ENCODE results near the gene ADAMTSL3.

ADAMTSL3 gene

GRCh38 chr15:83733691-83734090, 79.8 kb downstream of the ADAMTSL3 start:
- no peak for TF ChIP-seq ZFX (IDR thresholded peaks at IDR 0.05; ENCODE audit: borderline replicate concordance)
- TF ChIP-seq, protein P1, sequence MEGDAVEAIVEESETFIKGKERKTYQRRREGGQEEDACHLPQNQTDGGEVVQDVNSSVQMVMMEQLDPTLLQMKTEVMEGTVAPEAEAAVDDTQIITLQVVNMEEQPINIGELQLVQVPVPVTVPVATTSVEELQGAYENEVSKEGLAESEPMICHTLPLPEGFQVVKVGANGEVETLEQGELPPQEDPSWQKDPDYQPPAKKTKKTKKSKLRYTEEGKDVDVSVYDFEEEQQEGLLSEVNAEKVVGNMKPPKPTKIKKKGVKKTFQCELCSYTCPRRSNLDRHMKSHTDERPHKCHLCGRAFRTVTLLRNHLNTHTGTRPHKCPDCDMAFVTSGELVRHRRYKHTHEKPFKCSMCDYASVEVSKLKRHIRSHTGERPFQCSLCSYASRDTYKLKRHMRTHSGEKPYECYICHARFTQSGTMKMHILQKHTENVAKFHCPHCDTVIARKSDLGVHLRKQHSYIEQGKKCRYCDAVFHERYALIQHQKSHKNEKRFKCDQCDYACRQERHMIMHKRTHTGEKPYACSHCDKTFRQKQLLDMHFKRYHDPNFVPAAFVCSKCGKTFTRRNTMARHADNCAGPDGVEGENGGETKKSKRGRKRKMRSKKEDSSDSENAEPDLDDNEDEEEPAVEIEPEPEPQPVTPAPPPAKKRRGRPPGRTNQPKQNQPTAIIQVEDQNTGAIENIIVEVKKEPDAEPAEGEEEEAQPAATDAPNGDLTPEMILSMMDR (IDR thresholded peaks at IDR 0.05): no peak
- no peak overlapping the region for H3K27ac ChIP-seq

- no peak for TF ChIP-seq ZFX (IDR thresholded peaks at IDR 0.05; ENCODE audit: borderline replicate concordance)
- TF ChIP-seq, protein P1 (IDR thresholded peaks at IDR 0.05): no peak; the same call in 1 of the 2 replicates
- H3K27ac ChIP-seq: no peak overlapping the region
These were observed 80.6 kb downstream of the ADAMTSL3 start for GRCh38 chr15:83734487-83734886.

- TF ChIP-seq, protein P1 (IDR thresholded peaks at IDR 0.05): no peak
- no peak for TF ChIP-seq ZFX (IDR thresholded peaks at IDR 0.05; ENCODE audit: borderline replicate concordance)
- no peak overlapping the region for H3K27ac ChIP-seq
These were observed 85.7 kb downstream of the ADAMTSL3 start for GRCh38 chr15:83739629-83740028.

GRCh38 chr15:83745771-83746170, 91.8 kb downstream of the ADAMTSL3 start:
- TF ChIP-seq ZFX (IDR thresholded peaks at IDR 0.05; ENCODE audit: borderline replicate concordance): no peak
- TF ChIP-seq, protein P1 (IDR thresholded peaks at IDR 0.05): no peak
- H3K27ac ChIP-seq: no peak overlapping the region

DNA sequence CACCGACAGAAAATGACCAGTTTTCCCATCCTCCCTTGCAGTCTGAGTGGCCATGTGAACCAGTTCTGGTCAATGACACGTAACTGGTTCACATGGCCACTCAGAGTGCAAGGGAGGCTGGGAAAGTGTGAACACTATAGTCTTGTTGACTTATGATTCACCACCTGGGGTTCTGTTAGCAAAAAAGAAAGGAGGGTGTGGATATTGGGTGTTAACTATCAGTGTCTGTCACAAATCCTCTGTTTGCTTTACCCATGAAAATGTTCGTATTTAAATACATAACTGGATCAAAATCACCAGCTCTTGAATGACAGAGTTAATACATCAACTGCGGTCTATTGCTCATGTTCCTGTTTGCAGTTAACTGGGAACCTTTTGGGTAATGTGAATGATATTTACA, 92.3 kb downstream of the ADAMTSL3 start:
- no peak overlapping the region for H3K27ac ChIP-seq
- TF ChIP-seq ZFX (IDR thresholded peaks at IDR 0.05; ENCODE audit: borderline replicate concordance): no peak
- TF ChIP-seq, protein P1 (IDR thresholded peaks at IDR 0.05): no peak

DNA sequence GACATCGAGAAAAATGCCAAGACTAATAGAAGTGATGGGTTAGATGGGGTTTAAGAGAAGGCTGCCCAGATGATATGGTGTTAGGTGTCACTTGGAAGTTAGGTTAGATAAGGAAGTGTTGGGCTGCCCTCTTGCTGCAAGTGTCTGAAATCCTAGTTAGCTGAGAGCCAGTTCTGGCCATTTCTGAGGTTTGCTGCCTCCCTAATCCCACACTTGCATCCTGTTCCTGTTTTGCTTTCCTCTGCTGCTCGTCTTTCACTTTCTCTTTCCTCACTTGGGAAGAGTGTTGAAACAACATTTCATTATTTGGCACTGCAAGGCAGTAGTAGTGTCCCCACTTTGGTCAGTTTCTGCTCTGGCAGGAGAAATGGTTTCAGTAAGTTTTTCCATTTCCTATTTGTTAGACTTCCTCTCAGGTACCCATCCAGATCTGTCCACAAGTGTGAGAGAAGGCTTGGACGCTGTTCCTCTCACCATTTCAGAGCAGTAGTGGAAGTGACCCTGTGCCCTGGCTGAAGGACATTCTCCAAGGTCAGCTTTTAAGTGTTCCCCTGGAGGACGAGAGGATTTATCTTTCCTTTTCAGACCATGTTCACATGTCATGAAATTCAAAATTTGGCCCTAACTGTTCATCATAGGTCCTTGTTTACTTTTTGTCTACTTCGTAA, 93.3 kb downstream of the ADAMTSL3 start:
- TF ChIP-seq, protein P1 (IDR thresholded peaks at IDR 0.05): no peak
- TF ChIP-seq ZFX (IDR thresholded peaks at IDR 0.05; ENCODE audit: borderline replicate concordance): no peak
- H3K27ac ChIP-seq: no peak overlapping the region

DNA sequence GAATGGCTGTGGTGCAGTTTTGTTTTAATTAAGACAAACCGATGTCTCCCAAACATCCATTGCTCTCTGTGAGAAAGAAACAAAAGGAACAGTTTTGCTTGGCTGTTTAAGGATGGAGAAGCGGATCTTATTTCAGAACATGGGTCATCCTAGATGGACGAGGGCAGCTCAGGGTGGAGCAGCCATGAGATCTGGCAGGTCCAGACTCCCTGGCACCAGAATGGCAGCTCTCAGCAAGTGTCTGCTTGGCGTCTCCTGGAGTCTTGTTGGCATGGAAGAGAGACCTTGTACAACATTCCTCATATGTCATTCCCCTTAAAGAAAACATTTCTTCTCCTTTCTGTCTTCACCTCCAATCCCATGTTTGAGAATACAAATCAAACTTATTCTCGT, 93.8 kb downstream of the ADAMTSL3 start:
- TF ChIP-seq ZFX (IDR thresholded peaks at IDR 0.05; ENCODE audit: borderline replicate concordance): no peak
- TF ChIP-seq, protein P1 (IDR thresholded peaks at IDR 0.05): no peak
- H3K27ac ChIP-seq: no peak overlapping the region
